ENCODE results near the gene OLFM2.

DNA sequence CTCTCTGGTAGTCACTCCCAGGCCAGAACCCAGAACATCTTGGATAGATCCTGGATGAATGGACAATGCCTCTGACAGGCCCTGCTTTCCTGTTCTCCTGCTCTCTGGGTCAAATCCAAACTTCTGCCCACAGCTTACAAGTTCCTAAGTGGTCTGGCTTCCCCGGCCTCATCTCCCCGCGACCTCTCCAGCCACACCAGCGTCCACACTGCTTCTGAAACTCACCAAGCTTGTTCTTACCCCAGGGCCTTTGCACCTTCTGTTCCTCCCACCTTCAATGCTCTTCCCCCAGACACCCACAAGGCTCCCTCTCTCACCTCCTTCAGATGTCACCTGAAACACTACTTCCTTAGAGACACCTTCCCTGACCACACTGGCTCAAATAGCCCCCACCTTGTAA is 3.5 kb downstream of the OLFM2 start:
- TF ChIP-seq POLR2A (IDR thresholded peaks at IDR 0.05) (no peak), POLR2AphosphoS5 (IDR thresholded peaks at IDR 0.05) (no peak)

All from breast epithelium (tissue), 3 donors.